Measurements from ENCODE around the gene EMX2. TPM values are rescaled to one million over a fixed set of nuclear protein-coding genes. Genes with fewer than 3 reads are reported as not detected.
"Not testable (repeated sequence)": the region's sequence is repeated elsewhere in the genome, so short reads cannot be mapped to it uniquely, and the experiment has no call there.

EMX2 gene
- polyA plus RNA-seq (2013, experiment 1 of 2; ENCODE audit: insufficient read length): 17.3 TPM
- 18.8 TPM for polyA plus RNA-seq (2013, experiment 2 of 2; ENCODE audit: insufficient read length)

GRCh38 chr10:117542706-117543224 is at the start of gene EMX2:
Gene EMX2, plus strand, starts transcription at chr10:117542746. Its CDS starts 522 bp downstream, at chr10:117543268.
- DNase-seq: peak; percentile 56

- no peak for DNase-seq
Measured at GRCh38 chr10:117496031-117496430, 46.5 kb upstream of the EMX2 start.

DNA sequence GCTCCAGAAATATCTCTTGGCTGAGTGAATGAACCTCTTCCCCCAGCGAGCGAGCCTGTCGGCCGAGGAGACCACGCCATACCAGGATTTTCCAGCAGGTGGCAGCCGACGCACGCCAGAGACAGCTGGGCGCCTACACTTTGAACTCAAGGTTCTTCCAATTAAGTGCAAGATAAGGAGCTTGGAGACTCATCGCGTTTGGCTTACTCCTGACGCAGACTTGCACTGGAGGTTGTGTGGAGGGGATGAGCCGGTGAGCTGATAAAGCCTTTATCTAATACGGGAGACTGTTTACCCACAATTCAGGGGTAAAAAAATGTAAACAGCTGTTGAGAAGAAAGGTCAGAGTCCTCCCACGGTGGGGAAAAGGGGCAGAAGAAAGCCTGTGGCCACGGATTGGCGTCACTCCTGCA is 45.9 kb upstream of the EMX2 start:
- DNase-seq: peak; percentile 80

DNA sequence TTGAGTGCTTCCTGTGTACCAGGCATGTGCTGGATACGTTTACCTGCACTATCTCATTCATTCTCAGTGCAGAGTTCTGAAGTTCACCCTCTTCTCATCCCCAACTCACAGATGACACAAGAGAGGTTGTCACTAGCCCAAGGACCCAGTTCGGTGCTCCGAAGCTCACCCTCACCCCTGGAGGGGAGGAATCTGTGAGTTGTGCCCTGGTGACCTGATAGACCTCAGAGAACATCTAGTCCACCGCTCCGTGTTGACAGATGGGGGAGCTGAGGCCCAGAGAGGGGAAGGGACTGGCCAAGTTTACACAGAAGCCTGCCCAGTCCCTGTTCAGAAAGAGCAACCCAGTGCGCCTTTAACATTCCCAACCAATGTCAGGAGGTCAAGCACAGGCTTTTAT is 44.8 kb upstream of the EMX2 start:
- no peak for DNase-seq

- DNase-seq: peak; percentile 46
Measured at GRCh38 chr10:117499248-117500105, 43.1 kb upstream of the EMX2 start.

GRCh38 chr10:117500456-117500855 is 42.1 kb upstream of the EMX2 start:
- DNase-seq: no peak

DNA sequence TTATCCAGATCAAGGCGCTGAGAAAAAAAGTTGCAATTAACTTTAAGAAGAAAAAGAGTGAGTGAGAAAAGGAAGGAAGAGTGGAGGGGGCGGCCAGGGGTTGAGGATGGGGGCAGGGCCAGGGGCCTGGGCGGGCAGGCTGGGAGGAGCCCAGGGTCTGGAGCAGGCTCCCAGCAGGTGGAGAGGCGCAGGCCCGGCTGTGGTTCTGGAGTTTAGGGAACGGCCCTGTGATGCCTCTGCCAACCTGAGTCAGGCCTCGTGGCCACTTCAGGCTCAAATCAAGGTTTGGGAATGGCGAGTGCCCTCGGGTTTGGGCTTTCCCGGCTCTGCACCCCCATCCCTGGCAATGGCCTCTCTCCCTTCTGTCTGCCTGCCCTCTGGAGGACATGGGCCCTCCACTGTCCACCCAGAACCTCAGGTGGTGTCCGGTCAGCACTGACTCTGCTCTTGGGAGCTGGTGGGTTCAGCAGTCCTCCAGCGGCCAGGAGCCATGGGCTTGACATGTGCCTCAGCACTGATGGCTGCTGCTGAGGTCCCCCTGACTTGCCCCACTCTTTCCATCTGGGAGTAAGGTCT is 41.0 kb upstream of the EMX2 start:
- DNase-seq: no peak

- DNase-seq: no peak
Measured at GRCh38 chr10:117502421-117503243, 39.9 kb upstream of the EMX2 start.

DNA sequence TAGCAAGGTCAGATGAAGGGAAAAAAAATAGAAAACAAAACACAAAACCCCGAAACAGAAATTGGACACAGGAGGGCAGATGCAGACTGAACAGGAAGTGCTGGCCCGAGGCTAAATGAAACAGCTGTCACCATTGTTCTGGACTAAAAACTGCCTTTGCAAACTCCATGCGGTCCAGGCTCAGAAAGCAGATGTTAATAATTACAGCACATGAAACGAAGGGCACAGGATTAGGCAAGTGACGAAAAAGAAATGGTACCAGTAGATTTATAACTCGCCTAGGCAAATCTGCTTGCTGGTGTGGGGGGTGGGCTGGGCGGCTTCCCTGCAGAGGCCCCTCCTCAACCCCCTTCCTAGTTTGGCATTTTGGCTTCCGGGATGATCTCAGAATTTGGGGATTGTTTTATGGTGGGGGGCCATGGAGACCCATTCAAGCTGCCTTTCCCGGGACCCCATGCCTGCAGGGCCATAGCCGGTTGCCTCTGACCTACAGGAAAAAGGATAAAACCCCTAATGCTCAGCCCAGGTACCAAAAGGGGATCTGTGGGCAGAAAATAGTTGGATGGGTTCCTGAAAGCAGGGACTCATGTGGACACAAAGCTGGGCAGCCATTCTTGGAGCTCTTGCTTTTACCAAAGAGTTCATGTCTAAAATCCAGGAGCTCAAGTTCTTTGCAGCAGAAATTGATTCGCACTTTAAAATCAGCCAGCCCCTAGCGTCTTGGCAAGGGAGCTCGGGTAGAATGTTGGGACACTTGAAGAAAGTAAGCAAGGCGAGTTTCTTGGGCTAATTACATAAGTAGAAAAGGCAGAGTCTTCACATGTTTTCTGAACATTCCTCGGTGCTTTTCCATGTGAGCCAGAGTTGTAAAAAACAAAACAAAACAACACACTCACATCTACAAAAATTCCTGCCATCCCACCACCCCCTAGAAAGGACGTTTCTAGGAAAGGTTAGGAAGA is 39.0 kb upstream of the EMX2 start:
- DNase-seq: peak; percentile 73

DNA sequence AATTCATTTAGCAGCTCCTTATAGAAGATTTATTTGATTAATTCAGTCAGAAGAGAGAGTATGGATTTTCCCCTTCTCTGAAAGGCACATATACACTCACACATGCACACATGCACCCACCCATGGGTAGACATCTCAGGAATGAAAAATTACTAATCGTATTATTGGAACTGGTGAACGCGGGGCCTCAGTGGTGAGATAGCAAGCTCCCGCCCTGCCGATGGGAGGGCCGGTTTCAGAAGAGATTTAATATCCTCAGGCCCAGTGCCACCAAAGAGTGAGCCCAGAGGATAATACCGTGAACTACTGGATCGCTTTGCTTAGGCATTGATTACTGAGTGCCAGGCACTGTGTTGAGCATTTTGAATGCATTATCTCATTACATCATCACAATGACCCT is 38.0 kb upstream of the EMX2 start:
- no peak for DNase-seq

DNA sequence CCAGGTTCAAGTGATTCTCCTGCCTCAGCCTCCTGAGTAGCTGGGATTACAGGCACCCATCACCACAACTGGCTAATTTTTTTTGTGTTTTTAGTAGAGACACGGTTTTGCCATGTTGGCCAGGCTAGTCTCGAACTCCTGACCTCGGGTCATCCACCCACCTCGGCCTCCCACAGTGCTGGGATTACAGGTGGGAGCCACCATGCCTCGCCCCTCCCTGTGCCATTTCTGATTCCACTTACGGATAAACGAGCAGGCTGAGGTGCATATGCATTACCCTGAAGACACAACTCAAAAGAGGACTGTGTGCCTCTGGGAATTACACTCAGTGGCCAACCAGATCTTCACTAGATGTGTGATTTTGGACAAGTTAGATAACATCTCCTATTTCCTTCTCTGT is 35.5 kb upstream of the EMX2 start:
- DNase-seq: not testable (repeated sequence)

GRCh38 chr10:117509573-117509972 is 33.0 kb upstream of the EMX2 start:
- DNase-seq: no peak

- DNase-seq: no peak
Measured at GRCh38 chr10:117511601-117512390, 30.8 kb upstream of the EMX2 start.

DNA sequence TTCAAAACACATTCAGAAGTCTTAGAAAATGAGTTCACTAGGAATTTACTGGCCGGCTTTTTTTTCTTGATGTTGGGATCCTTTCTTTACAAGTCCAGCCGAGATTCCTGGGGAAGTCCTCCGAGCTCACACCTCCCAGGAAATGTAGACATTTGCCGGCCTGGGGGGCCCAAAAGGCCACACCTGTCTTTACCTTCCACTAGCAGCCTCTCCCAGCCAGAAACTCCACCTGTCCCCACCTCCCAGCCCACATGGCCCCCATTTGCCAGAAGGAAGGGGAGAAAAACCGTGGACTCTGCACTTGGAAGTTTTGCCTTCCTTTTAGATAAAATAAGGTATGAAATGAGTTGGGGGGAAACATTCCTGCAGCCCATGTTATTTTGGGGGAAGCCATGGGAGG is 27.6 kb upstream of the EMX2 start:
- no peak for DNase-seq

- no peak for DNase-seq
Measured at GRCh38 chr10:117516681-117517080, 25.9 kb upstream of the EMX2 start.

DNA sequence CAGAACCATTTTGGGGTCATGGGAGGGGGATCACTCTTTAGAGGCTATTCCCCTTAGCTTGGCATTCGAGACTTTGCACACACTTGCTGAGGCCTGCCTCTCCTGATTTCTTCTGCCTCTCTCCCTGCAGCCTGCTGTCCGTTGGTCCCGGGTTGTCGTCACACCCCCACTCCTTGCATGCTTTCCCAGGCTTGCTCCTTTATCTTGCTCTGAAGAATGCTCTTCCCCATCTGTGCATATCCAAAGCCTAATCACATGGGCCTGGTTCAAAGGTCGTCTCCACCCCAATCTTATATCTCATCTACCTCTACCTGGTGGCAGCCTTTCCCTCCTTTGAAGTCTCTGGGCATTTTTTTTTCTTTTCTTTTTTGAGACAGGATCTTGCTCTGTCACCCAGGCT is 24.3 kb upstream of the EMX2 start:
- DNase-seq: no peak

- DNase-seq: no peak
Measured at GRCh38 chr10:117519286-117519685, 23.3 kb upstream of the EMX2 start.

- peak; percentile 39 for DNase-seq
Measured at GRCh38 chr10:117519879-117520278, 22.7 kb upstream of the EMX2 start.

DNA sequence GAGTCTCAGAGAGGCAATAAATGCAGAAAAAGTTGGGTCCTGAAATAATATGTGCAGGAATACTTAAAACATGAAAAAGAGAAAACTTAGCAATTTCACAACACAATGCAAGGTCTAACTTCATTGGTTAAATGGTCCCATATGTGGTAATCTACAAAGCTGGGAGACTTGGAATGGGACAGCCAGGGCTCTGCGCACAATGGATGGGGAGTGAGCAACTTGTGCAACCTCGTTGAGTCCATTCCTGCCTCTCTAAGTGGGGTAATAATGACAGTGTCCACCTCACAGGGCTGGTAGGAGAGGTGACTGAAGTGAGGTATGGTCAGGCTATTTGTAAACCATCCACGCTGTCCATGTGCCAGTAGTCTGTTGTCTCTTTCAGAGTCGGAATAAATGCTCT is 11.8 kb upstream of the EMX2 start:
- DNase-seq: no peak

GRCh38 chr10:117531371-117532002 is 11.1 kb upstream of the EMX2 start:
- no peak for DNase-seq

All from fibroblast of skin of scalp (primary cell).